A673 (cell line): ENCODE data around the gene G6PC1. TPM values are rescaled to one million over a fixed set of nuclear protein-coding genes. Genes with fewer than 3 reads are reported as not detected.

Source experiments
- BruUV-seq: library from RNA; stranded (reverse); fragments of 400-500 nt; replicated peaks from 2 replicates; lab custom pipeline; 2021; lab: Mats Ljungman, UMichigan
- CTCF ChIA-PET: fragments of 300-600 bp; sonication (Branson Sonifier 250); formaldehyde crosslinking; loops from one replicate; lab custom pipeline; 2022; ENCODE audit warnings: antibody characterized with exemption; lab: Charles Lee
- POLR2A ChIA-PET: fragments of 300-600 bp; sonication (Branson Sonifier 250); formaldehyde crosslinking; loops from one replicate; lab custom pipeline; 2022; ENCODE audit warnings: antibody characterized with exemption; ENCODE audit not compliant: low non-redundant PET; lab: Charles Lee
- DNase-seq: peaks from one replicate; pipeline ENCODE4 v3.0.0-alpha.2; 2015; ENCODE audit warnings: low spot score
- H3K27ac ChIP-seq: fragments of 200-600 bp; sonication (generic); 2 replicates; pipeline ENCODE4 v1.5.1; 2016; ENCODE audit warnings: mixed run types, low read depth, mild to moderate bottlenecking, mixed read lengths, antibody characterized with exemption, low read length; ENCODE audit not compliant: poor library complexity, severe bottlenecking
- H3K27me3 ChIP-seq: fragments of 200-600 bp; sonication (generic); replicated peaks from 2 replicates; pipeline ENCODE4 v1.6.1; 2017; ENCODE audit warnings: mixed run types, low read depth, mild to moderate bottlenecking, mixed read lengths, antibody characterized with exemption, low read length; ENCODE audit not compliant: insufficient read depth, poor library complexity
- H3K36me3 ChIP-seq: fragments of 200-600 bp; sonication (generic); 2 replicates; pipeline ENCODE4 v1.6.1; 2016; ENCODE audit warnings: mixed run types, mild to moderate bottlenecking, mixed read lengths, antibody characterized with exemption, low read length; ENCODE audit not compliant: insufficient read depth, poor library complexity, severe bottlenecking
- H3K4me1 ChIP-seq: fragments of 200-600 bp; sonication (generic); 2 replicates; pipeline ENCODE4 v1.6.1; 2017; ENCODE audit warnings: mixed run types, mild to moderate bottlenecking, mixed read lengths, antibody characterized with exemption, low read length; ENCODE audit not compliant: insufficient read depth, poor library complexity, severe bottlenecking
- H3K4me3 ChIP-seq: fragments of 200-600 bp; sonication (generic); 2 replicates; pipeline ENCODE4 v1.5.1; 2016; ENCODE audit warnings: low read depth, mixed run types, mild to moderate bottlenecking, mixed read lengths, low read length; ENCODE audit not compliant: poor library complexity, severe bottlenecking
- H3K9me3 ChIP-seq: fragments of 200-600 bp; sonication (generic); 2 replicates; pipeline ENCODE4 v1.6.1; 2016; ENCODE audit warnings: mixed run types, low read depth, mild to moderate bottlenecking, mixed read lengths, antibody characterized with exemption, low read length; ENCODE audit not compliant: poor library complexity, severe bottlenecking
- CTCF ChIP-seq: fragments of 300-800, 200-600 bp; sonication (generic); conservative IDR thresholded peaks from 2 replicates; pipeline ENCODE4 v1.5.1; 2017; ENCODE audit warnings: low read depth, mild to moderate bottlenecking, antibody characterized with exemption, low read length, moderate library complexity, mixed read lengths
- EZH2 ChIP-seq: fragments of 200-600 bp; sonication (generic); IDR thresholded peaks from 2 replicates; pipeline ENCODE4 v1.6.1; 2017; ENCODE audit warnings: borderline replicate concordance, low read depth, mild to moderate bottlenecking, mixed read lengths, antibody characterized with exemption, low read length; ENCODE audit not compliant: poor library complexity, severe bottlenecking
- intact Hi-C: fragments of 100-400 bp; cut with micrococcal nuclease; formaldehyde crosslinking; loops from one replicate; pipeline ENCODE4 v1.10.0; 2022; ENCODE audit not compliant: unreplicated experiment
- total RNA-seq: library from RNA; stranded (reverse); gene quantifications from 2 replicates; pipeline ENCODE4 v1.2.3, GENCODE V29; 2021

The G6PC1 gene
- total RNA-seq, 1 experiment from 2014 or later, result not detected

DNA sequence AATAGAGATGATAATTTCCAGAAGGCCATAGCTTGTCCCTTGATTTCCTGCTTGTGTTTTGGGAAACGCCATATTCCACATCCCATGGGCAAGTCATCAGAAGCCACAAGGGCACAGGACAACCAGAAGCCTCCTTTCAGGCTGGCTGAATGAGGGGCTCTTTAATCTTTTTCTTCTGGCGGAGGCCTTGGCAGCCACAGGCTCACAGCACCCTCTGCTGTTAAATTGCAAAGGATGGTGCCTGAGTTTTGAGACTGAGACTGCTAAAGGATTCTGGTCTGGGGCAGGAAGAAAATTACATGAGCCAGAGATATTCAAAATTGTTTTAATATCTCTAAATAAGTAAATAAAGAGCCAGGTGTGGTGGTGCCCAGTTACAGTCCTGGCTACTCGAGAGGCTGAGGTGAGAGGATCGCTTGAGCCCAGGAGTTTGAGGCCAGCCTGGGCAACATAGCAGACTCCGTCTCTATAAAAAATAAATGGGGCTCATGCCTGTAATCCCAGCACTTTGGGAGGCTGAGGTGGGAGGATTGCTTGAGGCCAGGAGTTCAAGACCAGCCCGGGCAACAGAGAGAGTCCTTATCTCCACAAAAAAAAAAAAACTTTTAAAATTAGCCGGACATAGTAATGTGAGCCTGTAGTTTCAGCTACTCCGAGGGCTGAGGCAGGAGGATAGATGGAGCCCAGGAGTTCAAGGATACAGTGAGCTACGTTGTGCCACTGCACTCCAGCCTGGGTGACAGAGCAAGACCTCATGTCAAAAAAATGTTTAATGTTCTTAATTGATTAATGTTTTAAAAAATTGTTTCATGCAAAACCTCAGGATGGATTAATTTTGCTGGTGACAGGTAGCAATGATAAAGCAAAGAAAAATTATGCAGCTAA, 37.4 kb downstream of the G6PC1 start:
- Histone ChIP-seq H3K27ac (no peak overlapping the region), H3K36me3 (no peaks in the 10 kb centered on the region), H3K4me3 (no peak overlapping the region), H3K27me3 (no peaks in the 10 kb centered on the region), H3K4me1 (no peaks in the 10 kb centered on the region), H3K9me3 (no peaks in the 10 kb centered on the region)
- peak; percentile 56 for TF ChIP-seq CTCF
- TF ChIP-seq EZH2, result no peak
- CTCF ChIA-PET, result interaction anchor here (0.6 kb wide), 1 partner anchor 32 kb away, joined by 8 read pairs; no protein-coding TSS in a partner anchor
- intact Hi-C loops, result loop anchor here (2.0 kb wide), 1 partner anchor 95 kb away; no protein-coding TSS in a partner anchor
- no TSS peak for BruUV-seq
- DNase-seq, result peak; percentile 58
- POLR2A ChIA-PET, result interaction anchor here (0.6 kb wide), 1 partner anchor 13 kb away, joined by 3 read pairs; no protein-coding TSS in a partner anchor

DNA sequence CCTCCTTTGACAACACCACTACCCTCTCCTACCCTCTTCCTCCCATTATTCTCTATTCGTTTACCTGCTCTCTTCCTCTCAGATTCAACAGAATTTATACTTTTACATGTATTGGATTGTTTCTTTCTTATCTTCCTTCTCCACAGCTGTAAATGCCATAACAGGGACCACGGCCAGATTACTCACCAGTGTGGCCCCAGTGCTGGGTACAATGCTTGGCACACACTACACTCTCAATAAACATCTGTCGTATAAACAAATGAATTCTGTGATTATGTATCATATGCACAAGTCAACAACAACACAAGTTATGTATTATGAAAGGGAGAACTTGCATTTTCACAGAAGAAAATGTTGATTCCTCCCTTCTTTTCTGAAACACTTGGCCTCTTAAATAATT, 43.6 kb downstream of the G6PC1 start:
- H3K27me3 ChIP-seq, result no peaks in the 10 kb centered on the region
- DNase-seq, result no peak
- no peaks in the 10 kb centered on the region for H3K4me1 ChIP-seq
- TF ChIP-seq EZH2, result no peak
- no peak for TF ChIP-seq CTCF
- no peak overlapping the region for H3K27ac ChIP-seq
- no peak overlapping the region for H3K4me3 ChIP-seq
- intact Hi-C loops, result no loop called here
- ChIA-PET CTCF (no interaction called here), POLR2A (no interaction called here)
- no TSS peak for BruUV-seq
- H3K9me3 ChIP-seq, result no peaks in the 10 kb centered on the region
- H3K36me3 ChIP-seq, result no peaks in the 10 kb centered on the region

DNA sequence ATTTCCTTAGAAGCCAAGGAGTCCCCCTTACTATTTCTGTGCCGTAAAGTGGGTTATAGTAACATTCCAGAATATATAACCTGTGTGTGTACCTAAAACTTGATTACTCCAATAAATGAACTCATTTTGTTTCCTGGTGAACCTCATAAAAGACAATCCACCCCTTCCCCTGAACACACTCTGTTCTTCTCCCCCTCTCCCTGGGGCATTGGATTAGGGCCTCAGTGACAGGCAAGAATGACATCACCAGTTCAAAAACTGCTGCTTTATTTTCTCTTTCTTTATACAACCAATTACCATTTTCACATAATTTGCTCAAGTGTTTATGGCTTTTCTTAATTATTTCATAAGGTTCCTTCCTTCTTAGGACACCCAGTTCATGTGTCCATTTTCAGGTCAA, 46.2 kb downstream of the G6PC1 start:
- no TSS peak for BruUV-seq

More for the DNA sequence above, 46.2 kb downstream of the G6PC1 start:
- Histone ChIP-seq H3K9me3 (no peaks in the 10 kb centered on the region), H3K27me3 (no peaks in the 10 kb centered on the region), H3K36me3 (peaks cover 4% of the 10 kb centered on the region), H3K27ac (no peak overlapping the region), H3K4me3 (no peak overlapping the region), H3K4me1 (no peaks in the 10 kb centered on the region)
- ChIA-PET POLR2A (no interaction called here), CTCF (no interaction called here)
- intact Hi-C loops, result no loop called here
- no peak for DNase-seq
- TF ChIP-seq EZH2, result no peak
- no peak for TF ChIP-seq CTCF
